Trophoblast cell (in vitro differentiated cells and primary cell): ENCODE results near the gene IZUMO4.
"Not testable (repeated sequence)": the region's sequence is repeated elsewhere in the genome, so short reads cannot be mapped to it uniquely, and the experiment has no call there.

Experiments used
- DNase-seq, 2 donors: peaks; one replicate each; pipeline ENCODE4 v3.0.0-alpha.2; 2016
- H2AFZ ChIP-seq: 2 replicates; pipeline ENCODE4 v1.6.1; 2013; ENCODE audit warnings: low read length, moderate library complexity, mild to moderate bottlenecking; ENCODE audit not compliant: insufficient read depth, poor library complexity
- H2AK5ac ChIP-seq: 2 replicates; pipeline ENCODE4 v1.6.1; 2013; ENCODE audit warnings: mild to moderate bottlenecking, low read length
- H2BK120ac ChIP-seq: 2 replicates; pipeline ENCODE4 v1.6.1; 2013; ENCODE audit warnings: low read length, mild to moderate bottlenecking, moderate library complexity; ENCODE audit not compliant: insufficient read depth, poor library complexity
- H2BK12ac ChIP-seq: 2 replicates; pipeline ENCODE4 v1.6.1; 2013; ENCODE audit warnings: mild to moderate bottlenecking, low read length, moderate library complexity
- H2BK5ac ChIP-seq: 2 replicates; pipeline ENCODE4 v1.6.1; 2013; ENCODE audit warnings: low read length, low read depth, moderate library complexity, mild to moderate bottlenecking; ENCODE audit not compliant: poor library complexity
- H3K14ac ChIP-seq: 2 replicates; pipeline ENCODE4 v1.6.1; 2013; ENCODE audit warnings: mild to moderate bottlenecking, low read length
- H3K18ac ChIP-seq: 2 replicates; pipeline ENCODE4 v1.6.1; 2013; ENCODE audit warnings: mild to moderate bottlenecking, low read length
- H3K23ac ChIP-seq: 2 replicates; pipeline ENCODE4 v1.6.1; 2013; ENCODE audit warnings: low read length
- H3K27ac ChIP-seq: 2 replicates; pipeline ENCODE4 v1.5.1; 2013; ENCODE audit warnings: low read depth, mild to moderate bottlenecking, inconsistent platforms, low read length, moderate library complexity
- H3K27me3 ChIP-seq: 2 replicates; pipeline ENCODE4 v1.6.1; 2013; ENCODE audit warnings: inconsistent platforms, mild to moderate bottlenecking, low read length, moderate library complexity; ENCODE audit not compliant: insufficient read depth
- H3K36me3 ChIP-seq, 2 experiments: 1 replicate in 1 of 2; 2 replicates in 1 of 2; pipeline ENCODE4 v1.6.1; 2013; ENCODE audit warnings: low read length in 2 of 2, mild to moderate bottlenecking in 2 of 2, moderate library complexity in 1 of 2; ENCODE audit not compliant: insufficient read depth in 2 of 2, control insufficient read depth in 1 of 2
- H3K4ac ChIP-seq: 2 replicates; pipeline ENCODE4 v1.6.1; 2013; ENCODE audit warnings: low read depth, mild to moderate bottlenecking, low read length, moderate library complexity
- H3K4me1 ChIP-seq, 2 experiments: 1 replicate in 1 of 2; 2 replicates in 1 of 2; pipeline ENCODE4 v1.6.1; 2013; ENCODE audit warnings: low read length in 2 of 2, mild to moderate bottlenecking in 2 of 2, moderate library complexity in 1 of 2; ENCODE audit not compliant: insufficient read depth in 2 of 2, control insufficient read depth in 1 of 2
- H3K4me2 ChIP-seq: 2 replicates; pipeline ENCODE4 v1.6.1; 2013; ENCODE audit warnings: inconsistent platforms, mild to moderate bottlenecking, low read length, moderate library complexity
- H3K4me3 ChIP-seq: 2 replicates; pipeline ENCODE4 v1.5.1; 2013; ENCODE audit warnings: mild to moderate bottlenecking, low read depth, low read length, inconsistent platforms
- H3K79me1 ChIP-seq: one replicate; pipeline ENCODE4 v1.6.1; 2013; ENCODE audit warnings: low read length
- H3K79me2 ChIP-seq: 2 replicates; pipeline ENCODE4 v1.6.1; 2013; ENCODE audit warnings: low read length, mild to moderate bottlenecking; ENCODE audit not compliant: control insufficient read depth, insufficient read depth, poor library complexity
- H3K9ac ChIP-seq: 2 replicates; pipeline ENCODE4 v1.6.1; 2013; ENCODE audit warnings: mild to moderate bottlenecking, low read length
- H3K9me3 ChIP-seq: 2 replicates; pipeline ENCODE4 v1.6.1; 2013; ENCODE audit warnings: low read depth, mild to moderate bottlenecking, control low read depth, inconsistent platforms, low read length; ENCODE audit not compliant: insufficient read depth
- H4K12ac ChIP-seq: 2 replicates; pipeline ENCODE4 v1.6.1; 2013; ENCODE audit warnings: low read depth, mild to moderate bottlenecking, low read length, moderate library complexity
- H4K8ac ChIP-seq: 2 replicates; pipeline ENCODE4 v1.6.1; 2013; ENCODE audit warnings: low read depth, mild to moderate bottlenecking, low read length, moderate library complexity
- H4K91ac ChIP-seq: one replicate; pipeline ENCODE4 v1.6.1; 2013; ENCODE audit warnings: low read depth, mild to moderate bottlenecking, low read length, moderate library complexity
- WGBS: extraction: QIAGEN DNeasy Blood & Tissue Kit; methylation state at CpG from one replicate; pipeline ENCODE4 v1.1.7; 2013; ENCODE audit warnings: missing lambda C conversion rate; ENCODE audit not compliant: insufficient read length, insufficient coverage; ENCODE audit errors: extremely low coverage; 5-methylcytosine and 5-hydroxymethylcytosine counted together

Gene IZUMO4

DNA sequence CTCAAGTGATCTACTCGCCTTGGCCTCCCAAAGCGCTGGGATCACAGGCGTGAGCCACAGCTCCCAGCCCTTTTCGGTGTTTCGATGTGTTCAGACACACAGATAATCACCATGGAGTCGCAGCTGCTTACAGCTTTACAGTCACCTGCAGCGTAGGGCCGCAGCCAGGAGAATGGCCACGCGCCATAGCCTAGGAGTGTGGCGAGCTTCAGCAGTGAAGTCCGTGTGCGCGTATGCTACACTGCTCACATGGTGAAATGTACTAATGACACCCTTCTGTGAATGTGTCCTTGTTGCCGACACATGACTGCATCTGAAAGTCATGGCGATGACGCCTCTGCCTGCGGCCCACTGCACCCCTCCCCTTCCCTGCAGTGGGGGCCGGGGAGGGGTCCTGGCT lies 31.0 kb downstream of the IZUMO4 start:
- H3K27me3 ChIP-seq: no peaks in the 10 kb centered on the region
- H2BK5ac ChIP-seq: no peak overlapping the region
- H3K36me3 ChIP-seq: peaks cover 83 to 85% of the 10 kb centered on the region in 2 experiments
- H4K8ac ChIP-seq: no peak overlapping the region
- no peak overlapping the region for H3K9ac ChIP-seq
- no peak overlapping the region for H3K14ac ChIP-seq
- H3K18ac ChIP-seq: no peak overlapping the region
- no peaks in the 10 kb centered on the region for H3K79me2 ChIP-seq
- no peak overlapping the region for H4K12ac ChIP-seq
- H2AFZ ChIP-seq: no peak overlapping the region
- no peak overlapping the region for H2BK12ac ChIP-seq
- peaks cover 7% of the 10 kb centered on the region for H3K9me3 ChIP-seq
- H3K79me1 ChIP-seq: no peaks in the 10 kb centered on the region
- no peak overlapping the region for H3K4me3 ChIP-seq
- no peak overlapping the region for H3K4ac ChIP-seq
- no peak overlapping the region for H2BK120ac ChIP-seq
- H2AK5ac ChIP-seq: no peak overlapping the region
- H3K4me2 ChIP-seq: no peak overlapping the region
- WGBS: no CpG with 5 or more reads among the region's 19 CpGs
- H3K4me1 ChIP-seq: no peaks in the 10 kb centered on the region
- no peak overlapping the region for H4K91ac ChIP-seq
- peak; percentile 86 to 90 for DNase-seq
- H3K23ac ChIP-seq: no peak overlapping the region
- no peak overlapping the region for H3K27ac ChIP-seq

DNA sequence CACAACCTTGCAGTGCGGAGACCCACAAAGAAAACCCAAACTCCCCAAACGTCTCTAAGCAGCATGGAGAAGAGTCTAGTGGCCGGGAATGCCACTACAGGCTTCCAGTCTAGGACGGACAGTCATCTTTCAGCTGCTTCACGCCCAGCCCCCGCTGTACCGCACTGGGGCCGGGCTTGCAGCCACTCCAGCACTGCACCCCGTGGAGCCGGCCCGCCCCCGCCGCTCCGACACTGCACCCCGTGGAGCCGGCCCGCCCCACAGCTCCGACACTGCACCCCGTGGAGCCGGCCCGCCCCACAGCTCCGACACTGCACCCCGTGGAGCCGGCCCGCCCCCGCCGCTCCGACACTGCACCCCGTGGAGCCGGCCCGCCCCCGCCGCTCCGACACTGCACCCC lies 31.5 kb downstream of the IZUMO4 start:
- not testable (repeated sequence) for H3K27ac ChIP-seq, H3K18ac ChIP-seq, H3K23ac ChIP-seq, H3K79me2 ChIP-seq, H3K4me1 ChIP-seq, H4K12ac ChIP-seq, H4K91ac ChIP-seq, H3K9ac ChIP-seq, H2BK12ac ChIP-seq, H2BK5ac ChIP-seq, H3K4me2 ChIP-seq, H3K4me3 ChIP-seq, H2AFZ ChIP-seq, H4K8ac ChIP-seq, H3K27me3 ChIP-seq, DNase-seq, H3K14ac ChIP-seq, H3K4ac ChIP-seq, H2BK120ac ChIP-seq, H3K79me1 ChIP-seq, H3K9me3 ChIP-seq, H2AK5ac ChIP-seq
- no CpG with 5 or more reads among the region's 34 CpGs for WGBS
- peaks cover 83 to 85% of the 10 kb centered on the region in 2 experiments for H3K36me3 ChIP-seq

DNA sequence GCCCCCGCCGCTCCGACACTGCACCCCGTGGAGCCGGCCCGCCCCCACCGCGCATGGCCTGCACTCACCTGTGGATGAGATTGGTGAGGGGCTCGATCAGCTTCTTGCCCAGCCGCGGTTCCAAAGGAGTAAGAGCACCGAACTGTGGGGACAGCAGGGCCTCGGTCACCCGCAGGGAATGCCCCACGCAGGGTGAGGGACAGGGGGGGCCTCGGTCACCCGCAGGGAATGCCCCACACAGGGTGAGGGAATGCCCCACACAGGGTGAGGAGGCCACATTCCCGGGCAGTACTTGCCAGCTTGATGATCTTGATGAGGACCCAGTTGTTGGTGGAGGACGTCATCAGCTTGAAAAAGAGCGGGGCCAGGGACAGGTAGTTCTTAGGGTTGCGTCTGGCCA lies 32.3 kb downstream of the IZUMO4 start:
- H4K8ac ChIP-seq: no peak overlapping the region
- no peaks in the 10 kb centered on the region for H3K79me1 ChIP-seq
- no peaks in the 10 kb centered on the region for H3K4me1 ChIP-seq
- peaks cover 7% of the 10 kb centered on the region for H3K9me3 ChIP-seq
- no peaks in the 10 kb centered on the region for H3K27me3 ChIP-seq
- H3K4ac ChIP-seq: no peak overlapping the region
- H2AK5ac ChIP-seq: no peak overlapping the region
- no peak overlapping the region for H2BK5ac ChIP-seq
- peaks cover 76 to 78% of the 10 kb centered on the region in 2 experiments for H3K36me3 ChIP-seq
- H3K18ac ChIP-seq: no peak overlapping the region
- no peak overlapping the region for H3K27ac ChIP-seq
- DNase-seq: no peak
- no peak overlapping the region for H3K14ac ChIP-seq
- H4K12ac ChIP-seq: no peak overlapping the region
- no peak overlapping the region for H2BK120ac ChIP-seq
- no peak overlapping the region for H3K4me2 ChIP-seq
- H2BK12ac ChIP-seq: no peak overlapping the region
- H2AFZ ChIP-seq: no peak overlapping the region
- WGBS: no CpG with 5 or more reads among the region's 21 CpGs
- H4K91ac ChIP-seq: no peak overlapping the region
- H3K79me2 ChIP-seq: no peaks in the 10 kb centered on the region
- H3K23ac ChIP-seq: no peak overlapping the region
- no peak overlapping the region for H3K9ac ChIP-seq
- H3K4me3 ChIP-seq: no peak overlapping the region

DNA sequence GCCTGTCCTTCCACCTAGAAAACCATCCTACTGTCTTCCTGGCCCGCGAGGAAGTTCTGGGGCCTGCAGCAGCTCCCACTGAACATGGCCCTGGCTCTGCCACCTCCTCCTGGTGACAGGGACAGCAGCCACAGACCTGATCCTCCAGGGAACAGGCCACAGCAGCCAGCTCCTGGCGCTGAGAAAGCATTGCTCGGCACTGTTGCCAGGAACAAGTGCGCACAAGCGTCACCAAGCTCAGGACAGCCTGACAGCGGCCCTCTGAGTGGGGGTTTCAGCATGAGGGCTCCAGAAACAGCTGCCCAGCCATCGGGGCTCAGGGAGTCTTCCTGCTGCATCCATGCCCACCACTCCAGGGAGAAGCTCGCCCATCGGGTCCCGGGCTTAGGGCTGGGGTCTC lies 32.8 kb downstream of the IZUMO4 start:
- Histone ChIP-seq H3K36me3 (peaks cover 73 to 75% of the 10 kb centered on the region in 2 experiments), H3K79me2 (no peaks in the 10 kb centered on the region), H3K4ac (no peak overlapping the region), H3K27me3 (no peaks in the 10 kb centered on the region), H2BK120ac (no peak overlapping the region), H3K14ac (no peak overlapping the region), H3K9ac (no peak overlapping the region), H4K12ac (no peak overlapping the region), H2AFZ (no peak overlapping the region), H3K18ac (no peak overlapping the region), H3K79me1 (no peaks in the 10 kb centered on the region), H3K4me2 (no peak overlapping the region), H3K9me3 (peaks cover 7% of the 10 kb centered on the region), H4K8ac (no peak overlapping the region), H3K4me3 (no peak overlapping the region), H3K27ac (no peak overlapping the region), H3K4me1 (no peaks in the 10 kb centered on the region), H4K91ac (no peak overlapping the region), H2BK12ac (no peak overlapping the region), H3K23ac (no peak overlapping the region), H2AK5ac (no peak overlapping the region), H2BK5ac (no peak overlapping the region)
- no peak for DNase-seq
- no CpG with 5 or more reads among the region's 11 CpGs for WGBS
